ENCODE results near the gene FGGY.

DNA sequence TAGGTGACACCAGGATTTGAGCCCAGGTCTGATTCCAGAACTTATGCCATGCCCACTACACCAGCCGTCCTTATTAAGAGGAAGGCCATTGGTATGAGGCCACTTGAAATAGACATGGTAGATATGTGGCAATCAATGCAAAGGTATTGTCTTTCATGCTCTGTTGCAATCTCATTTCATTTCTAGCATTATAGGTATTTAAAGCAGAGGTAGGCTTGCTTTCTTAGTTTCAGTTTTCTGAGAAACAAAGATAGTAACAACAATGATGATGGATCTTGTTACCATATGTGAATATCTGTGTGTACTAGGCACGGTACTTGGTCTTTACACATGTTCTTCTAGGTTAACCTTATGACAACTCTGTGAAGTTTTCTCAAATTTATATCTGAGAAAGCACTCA, 113.1 kb downstream of the FGGY start:
- TF ChIP-seq EZH2 (IDR thresholded peaks at IDR 0.05), result no peak
- TF ChIP-seq POLR2AphosphoS5 (IDR thresholded peaks at IDR 0.05; ENCODE audit: borderline replicate concordance, low read depth, low read length), result no peak
